ENCODE data around the gene DNM3. TPM values are rescaled to one million over a fixed set of nuclear protein-coding genes. Genes with fewer than 3 reads are reported as not detected.

DNM3 gene
- total and polyA plus RNA-seq, 2 donors (not counting 1 experiment from before 2014, with no cell fraction given), result 1.0 to 1.3 TPM

DNA sequence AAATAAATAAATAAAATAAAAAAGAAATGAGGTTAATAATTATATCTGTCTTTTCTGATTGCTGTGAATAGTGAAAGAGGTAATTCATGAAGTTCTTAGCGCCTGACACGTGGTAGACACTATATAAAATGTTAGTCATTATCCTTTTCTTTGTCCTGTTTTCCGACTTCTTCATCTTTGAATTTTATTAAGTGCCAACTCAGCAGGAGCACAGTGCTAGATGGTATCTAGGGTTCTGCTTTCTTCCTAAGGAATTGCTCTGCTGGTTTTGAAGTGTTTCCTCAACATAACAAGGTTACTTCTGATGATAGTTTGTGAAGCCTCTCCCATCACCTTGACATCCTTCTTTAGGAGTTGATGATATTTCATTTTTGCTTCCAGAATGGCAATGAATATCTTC, 227.0 kb downstream of the DNM3 start:
- ChIA-PET POLR2A (no interaction called here), CTCF (no interaction called here)
- no peaks in the 10 kb centered on the region for H3K4me1 ChIP-seq (ENCODE audit: control insufficient read depth in 2 of 2, insufficient read depth in 2 of 2, low read length in 2 of 2)
- no peaks in the 10 kb centered on the region for H3K27me3 ChIP-seq (replicated peaks in 1 of 4; ENCODE audit: control extremely low read depth in 1 of 4, control insufficient read depth in 3 of 4, insufficient read depth in 4 of 4, low read length in 3 of 4)
- H2AFZ ChIP-seq (ENCODE audit: insufficient read depth, low read depth, low read length, poor library complexity, severe bottlenecking), result no peak overlapping the region
- H3K27ac Mint-ChIP-seq, result no peak overlapping the region
- no peak overlapping the region for H3K27ac ChIP-seq (ENCODE audit: low read length in 2 of 2)
- no peak for ATAC-seq (ENCODE audit: low read depth)
- H3K27me3 Mint-ChIP-seq, result no peaks in the 10 kb centered on the region
- no peak overlapping the region for H3K4me3 Mint-ChIP-seq
- intact Hi-C loops (cut with micrococcal nuclease), result no loop called here
- DNase-seq, result no peak
- H4K20me1 ChIP-seq (ENCODE audit: control insufficient read depth, insufficient read depth, low read length, poor library complexity, severe bottlenecking), result no peaks in the 10 kb centered on the region
- H3K9me3 ChIP-seq (ENCODE audit: control extremely low read depth in 1 of 3, control insufficient read depth in 2 of 3, insufficient read depth in 1 of 3, low read length in 2 of 3), result no peaks in the 10 kb centered on the region
- no peak overlapping the region for H3K4me3 ChIP-seq (ENCODE audit: control extremely low read depth in 1 of 5, extremely low read depth in 1 of 5, insufficient read depth in 1 of 5, low read depth in 2 of 5, low read length in 4 of 5)
- H3K9ac ChIP-seq (ENCODE audit: low read length), result no peak overlapping the region
- WGBS (ENCODE audit: insufficient coverage), result no CpG with 5 or more reads among the region's 3 CpGs
- no peaks in the 10 kb centered on the region for H3K9me3 Mint-ChIP-seq (ENCODE audit: insufficient read depth)
- H3K36me3 ChIP-seq (replicated peaks in 1 of 2; ENCODE audit: control extremely low read depth in 1 of 2, control insufficient read depth in 1 of 2, extremely low read depth in 1 of 2, insufficient read depth in 2 of 2, low read length in 1 of 2), result no peaks in the 10 kb centered on the region
- no peaks in the 10 kb centered on the region for H3K4me1 Mint-ChIP-seq
- TF ChIP-seq, protein P1, sequence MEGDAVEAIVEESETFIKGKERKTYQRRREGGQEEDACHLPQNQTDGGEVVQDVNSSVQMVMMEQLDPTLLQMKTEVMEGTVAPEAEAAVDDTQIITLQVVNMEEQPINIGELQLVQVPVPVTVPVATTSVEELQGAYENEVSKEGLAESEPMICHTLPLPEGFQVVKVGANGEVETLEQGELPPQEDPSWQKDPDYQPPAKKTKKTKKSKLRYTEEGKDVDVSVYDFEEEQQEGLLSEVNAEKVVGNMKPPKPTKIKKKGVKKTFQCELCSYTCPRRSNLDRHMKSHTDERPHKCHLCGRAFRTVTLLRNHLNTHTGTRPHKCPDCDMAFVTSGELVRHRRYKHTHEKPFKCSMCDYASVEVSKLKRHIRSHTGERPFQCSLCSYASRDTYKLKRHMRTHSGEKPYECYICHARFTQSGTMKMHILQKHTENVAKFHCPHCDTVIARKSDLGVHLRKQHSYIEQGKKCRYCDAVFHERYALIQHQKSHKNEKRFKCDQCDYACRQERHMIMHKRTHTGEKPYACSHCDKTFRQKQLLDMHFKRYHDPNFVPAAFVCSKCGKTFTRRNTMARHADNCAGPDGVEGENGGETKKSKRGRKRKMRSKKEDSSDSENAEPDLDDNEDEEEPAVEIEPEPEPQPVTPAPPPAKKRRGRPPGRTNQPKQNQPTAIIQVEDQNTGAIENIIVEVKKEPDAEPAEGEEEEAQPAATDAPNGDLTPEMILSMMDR (IDR thresholded peaks at IDR 0.05), result no peak
- no peak for TF ChIP-seq EZH2 (IDR thresholded peaks at IDR 0.05; ENCODE audit: borderline replicate concordance, insufficient read depth, low read depth, low read length, poor library complexity, severe bottlenecking)
- no peaks in the 10 kb centered on the region for H3K79me2 ChIP-seq (ENCODE audit: control insufficient read depth, insufficient read depth, low read length)
- H3K4me2 ChIP-seq (replicated peaks; ENCODE audit: low read depth, low read length, poor library complexity, severe bottlenecking), result no peak overlapping the region

DNA sequence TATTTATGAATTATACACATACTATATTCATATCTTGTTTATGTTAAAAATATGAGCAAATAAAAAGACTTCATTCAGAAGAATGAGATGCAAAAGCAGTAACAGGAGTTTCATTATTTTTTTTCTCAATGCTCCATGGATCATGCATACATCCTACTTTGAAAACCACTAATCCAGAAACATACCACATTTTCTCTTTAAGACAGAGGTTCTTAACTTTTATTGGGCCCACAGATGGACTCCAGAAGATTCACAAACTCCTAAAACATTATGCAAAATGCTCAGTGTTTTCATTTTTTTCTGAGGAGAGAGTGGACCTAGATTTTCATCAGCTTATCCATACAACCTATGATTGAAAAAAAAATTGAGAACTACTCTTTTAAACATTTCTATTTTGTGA, 227.8 kb downstream of the DNM3 start:
- no peaks in the 10 kb centered on the region for H3K4me1 ChIP-seq (ENCODE audit: control insufficient read depth in 2 of 2, insufficient read depth in 2 of 2, low read length in 2 of 2)
- Mint-ChIP-seq H3K27me3 (no peaks in the 10 kb centered on the region), H3K4me1 (no peaks in the 10 kb centered on the region), H3K4me3 (no peak overlapping the region), H3K9me3 (ENCODE audit: insufficient read depth) (no peaks in the 10 kb centered on the region), H3K27ac (no peak overlapping the region)
- CTCF ChIA-PET, result no interaction called here
- intact Hi-C loops (cut with micrococcal nuclease), result no loop called here
- no peaks in the 10 kb centered on the region for H3K79me2 ChIP-seq (ENCODE audit: control insufficient read depth, insufficient read depth, low read length)
- TF ChIP-seq, protein P1 (IDR thresholded peaks at IDR 0.05), result no peak
- no peak for TF ChIP-seq EZH2 (IDR thresholded peaks at IDR 0.05; ENCODE audit: borderline replicate concordance, insufficient read depth, low read depth, low read length, poor library complexity, severe bottlenecking)
- H4K20me1 ChIP-seq (ENCODE audit: control insufficient read depth, insufficient read depth, low read length, poor library complexity, severe bottlenecking), result no peaks in the 10 kb centered on the region
- H3K4me3 ChIP-seq (ENCODE audit: control extremely low read depth in 1 of 5, extremely low read depth in 1 of 5, insufficient read depth in 1 of 5, low read depth in 2 of 5, low read length in 4 of 5), result no peak overlapping the region
- ATAC-seq (ENCODE audit: low read depth) (no peak), DNase-seq (no peak)
- no peak overlapping the region for H3K4me2 ChIP-seq (replicated peaks; ENCODE audit: low read depth, low read length, poor library complexity, severe bottlenecking)
- H3K36me3 ChIP-seq (replicated peaks in 1 of 2; ENCODE audit: control extremely low read depth in 1 of 2, control insufficient read depth in 1 of 2, extremely low read depth in 1 of 2, insufficient read depth in 2 of 2, low read length in 1 of 2), result no peaks in the 10 kb centered on the region
- H3K9me3 ChIP-seq (ENCODE audit: control extremely low read depth in 1 of 3, control insufficient read depth in 2 of 3, insufficient read depth in 1 of 3, low read length in 2 of 3), result no peaks in the 10 kb centered on the region
- POLR2A ChIA-PET, result no interaction called here
- no peak overlapping the region for H2AFZ ChIP-seq (ENCODE audit: insufficient read depth, low read depth, low read length, poor library complexity, severe bottlenecking)
- H3K27ac ChIP-seq (ENCODE audit: low read length in 2 of 2), result no peak overlapping the region
- no peaks in the 10 kb centered on the region for H3K27me3 ChIP-seq (replicated peaks in 1 of 4; ENCODE audit: control extremely low read depth in 1 of 4, control insufficient read depth in 3 of 4, insufficient read depth in 4 of 4, low read length in 3 of 4)
- H3K9ac ChIP-seq (ENCODE audit: low read length), result no peak overlapping the region
